HEK293T (cell line): ENCODE data around the gene ZIC5.

Experiments used
- ARNT ChIP-seq: fragments of 450-650 bp; IDR thresholded peaks from 2 replicates; pipeline ENCODE4 v1.6.1; 2017; ENCODE audit warnings: mild to moderate bottlenecking
- BHLHE40 ChIP-seq: fragments of 450-650 bp; IDR thresholded peaks from 2 replicates; pipeline ENCODE4 v1.6.1; 2016; ENCODE audit warnings: mild to moderate bottlenecking, moderate library complexity, borderline replicate concordance
- CTBP1 ChIP-seq: fragments of 450-650 bp; IDR thresholded peaks from 2 replicates; pipeline ENCODE4 v1.6.1; 2016; ENCODE audit warnings: borderline replicate concordance
- FOXA1 ChIP-seq: fragments of 450-650 bp; IDR thresholded peaks from 2 replicates; pipeline ENCODE4 v1.6.1; 2016; ENCODE audit warnings: mild to moderate bottlenecking
- FOXK2 ChIP-seq: fragments of 450-650 bp; IDR thresholded peaks from 2 replicates; pipeline ENCODE4 v1.6.1; 2016; ENCODE audit warnings: mild to moderate bottlenecking
- FOXM1 ChIP-seq: fragments of 450-650 bp; IDR thresholded peaks from 2 replicates; pipeline ENCODE4 v1.6.1; 2017; ENCODE audit warnings: mild to moderate bottlenecking, borderline replicate concordance
- HDGF ChIP-seq: fragments of 450-650 bp; IDR thresholded peaks from 2 replicates; pipeline ENCODE4 v1.6.1; 2017; ENCODE audit warnings: antibody characterized with exemption, borderline replicate concordance
- L3MBTL2 ChIP-seq: fragments of 450-650 bp; conservative IDR thresholded peaks from 2 replicates; pipeline ENCODE4 v1.6.1; 2016; ENCODE audit warnings: mild to moderate bottlenecking
- SP1 ChIP-seq: fragments of 450-650 bp; IDR thresholded peaks from 2 replicates; pipeline ENCODE4 v1.6.1; 2017
- TARDBP ChIP-seq: fragments of 450-650 bp; IDR thresholded peaks from 2 replicates; pipeline ENCODE4 v1.6.1; 2016
- ZNF384 ChIP-seq: fragments of 450-650 bp; IDR thresholded peaks from 2 replicates; pipeline ENCODE4 v1.6.1; 2016
- TF ChIP-seq, protein P1 (sequence below): fragments of 450-650 bp; IDR thresholded peaks from 2 replicates; pipeline ENCODE4 v1.6.1; 2016

DNA sequence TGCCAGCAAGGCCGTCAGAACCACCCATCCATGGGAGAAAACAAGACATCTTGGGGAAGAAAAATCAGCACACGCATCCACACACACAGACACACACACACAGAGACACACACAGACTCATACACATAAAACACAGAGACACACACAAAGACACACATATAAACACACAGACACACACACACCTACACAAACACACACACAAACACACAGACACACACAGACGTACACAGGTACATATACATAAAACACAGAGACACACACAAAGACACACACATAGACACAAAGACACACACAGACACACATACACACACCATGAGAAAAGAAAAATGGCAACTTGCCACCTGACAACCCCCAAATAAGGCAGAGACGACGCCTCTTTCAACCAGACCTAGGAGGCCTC lies 40.6 kb downstream of the ZIC5 start:
- no peak for TF ChIP-seq L3MBTL2
- TF ChIP-seq BHLHE40: no peak
- no peak for TF ChIP-seq FOXK2
- no peak for TF ChIP-seq TARDBP
- no peak for TF ChIP-seq ARNT
- no peak for TF ChIP-seq FOXA1
- TF ChIP-seq ZNF384: no peak
- TF ChIP-seq, protein P1, sequence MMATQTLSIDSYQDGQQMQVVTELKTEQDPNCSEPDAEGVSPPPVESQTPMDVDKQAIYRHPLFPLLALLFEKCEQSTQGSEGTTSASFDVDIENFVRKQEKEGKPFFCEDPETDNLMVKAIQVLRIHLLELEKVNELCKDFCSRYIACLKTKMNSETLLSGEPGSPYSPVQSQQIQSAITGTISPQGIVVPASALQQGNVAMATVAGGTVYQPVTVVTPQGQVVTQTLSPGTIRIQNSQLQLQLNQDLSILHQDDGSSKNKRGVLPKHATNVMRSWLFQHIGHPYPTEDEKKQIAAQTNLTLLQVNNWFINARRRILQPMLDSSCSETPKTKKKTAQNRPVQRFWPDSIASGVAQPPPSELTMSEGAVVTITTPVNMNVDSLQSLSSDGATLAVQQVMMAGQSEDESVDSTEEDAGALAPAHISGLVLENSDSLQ: no peak
- TF ChIP-seq HDGF: no peak
- no peak for TF ChIP-seq CTBP1
- TF ChIP-seq FOXM1: no peak
- TF ChIP-seq SP1: no peak
